GM12878 (cell line): Measurements from ENCODE around the gene MYO1C. TPM values are rescaled to one million over a fixed set of nuclear protein-coding genes. Genes with fewer than 3 reads are reported as not detected.

ENCODE experiments used
- ATAC-seq: fragments of 200-7000 bp; cut with Tn5 transposase; 3 replicates; pipeline ENCODE4 v1.9.1; 2020; ENCODE audit warnings: mild to moderate bottlenecking, moderate library complexity
- BruUV-seq: library from RNA; stranded (reverse); fragments of 400-500 nt; replicated peaks from 2 replicates; lab custom pipeline; 2021; lab: Mats Ljungman, UMichigan
- CTCF ChIA-PET: fragments of 300-600 bp; sonication (Branson Sonifier 250); formaldehyde crosslinking; extraction: SDS; loops from one replicate; lab custom pipeline; 2021; ENCODE audit warnings: inconsistent platforms; lab: Yijun Ruan, JAX
- POLR2A ChIA-PET: fragments of 350-600 bp; formaldehyde crosslinking; extraction: SDS; loops from one replicate; lab custom pipeline; 2021; ENCODE audit warnings: inconsistent platforms; lab: Charles Lee
- RAD21 ChIA-PET: fragments of 300-600 bp; sonication (Branson Sonifier 250); formaldehyde crosslinking; loops from one replicate; lab custom pipeline; 2023; ENCODE audit warnings: antibody characterized with exemption; ENCODE audit not compliant: unreplicated experiment; lab: Charles Lee
- SMC1A ChIA-PET: fragments of 300-600 bp; sonication (Branson Sonifier 250); formaldehyde crosslinking; loops from one replicate; lab custom pipeline; 2023; ENCODE audit not compliant: unreplicated experiment, uncharacterized antibody; lab: Charles Lee
- DNase-seq: peaks from one replicate; pipeline ENCODE4 v3.0.0-alpha.2; 2011; ENCODE audit warnings: low read depth, low spot score
- FAIRE-seq: peaks from 3 replicates; lab custom pipeline; 2011; peaks lifted over from hg19 to GRCh38; lab: Jason Lieb, UNC
- H2AFZ ChIP-seq: 2 replicates; pipeline ENCODE4 v1.6.0; 2011; ENCODE audit warnings: low read depth, low read length, control low read depth; ENCODE audit not compliant: control insufficient read depth
- H3K27ac ChIP-seq: 2 replicates; pipeline ENCODE4 v1.5.1; 2011; ENCODE audit warnings: control low read depth; ENCODE audit not compliant: control insufficient read depth, insufficient read depth
- H3K27me3 ChIP-seq, 2 experiments: replicated peaks in 1 of 2; 2 replicates each; pipeline versions ENCODE4 v1.6.0 to v1.6.1; 2011; ENCODE audit warnings: low read length in 1 of 2; ENCODE audit not compliant: control insufficient read depth in 2 of 2, insufficient read depth in 2 of 2
- H3K36me3 ChIP-seq, 2 experiments: 2 replicates each; pipeline ENCODE4 v1.5.1; 2011; ENCODE audit warnings: low read length in 1 of 2; ENCODE audit not compliant: control insufficient read depth in 2 of 2, insufficient read depth in 2 of 2
- H3K4me1 ChIP-seq: 2 replicates; pipeline ENCODE4 v1.6.1; 2011; ENCODE audit warnings: mild to moderate bottlenecking, low read length, moderate library complexity, mixed read lengths; ENCODE audit not compliant: control insufficient read depth, insufficient read depth
- H3K4me2 ChIP-seq: 2 replicates; pipeline ENCODE4 v1.6.0; 2011; ENCODE audit warnings: control low read depth; ENCODE audit not compliant: control insufficient read depth, insufficient read depth
- H3K4me3 ChIP-seq: fragments of 200-600 bp; sonication (generic); 2 replicates; pipeline ENCODE4 v1.5.1; 2016
- H3K79me2 ChIP-seq: 2 replicates; pipeline ENCODE4 v1.6.0; 2011; ENCODE audit warnings: low read length; ENCODE audit not compliant: control insufficient read depth, insufficient read depth
- H3K9ac ChIP-seq: 2 replicates; pipeline ENCODE4 v1.8.0; 2011; ENCODE audit warnings: low read length, control low read depth, mixed read lengths; ENCODE audit not compliant: control insufficient read depth, insufficient read depth
- H3K9me3 ChIP-seq: replicated peaks from 3 replicates; pipeline ENCODE4 v1.5.1; 2011; ENCODE audit warnings: mild to moderate bottlenecking, low read length; ENCODE audit not compliant: control insufficient read depth, insufficient read depth
- H4K20me1 ChIP-seq: 2 replicates; pipeline ENCODE4 v1.6.0; 2011; ENCODE audit not compliant: control insufficient read depth, insufficient read depth
- ATF7 ChIP-seq: fragments of 450-650 bp; IDR thresholded peaks from 2 replicates; pipeline ENCODE4 v1.6.1; 2016; ENCODE audit warnings: low read depth, mild to moderate bottlenecking
- BCLAF1 ChIP-seq: fragments of 450-650 bp; IDR thresholded peaks from 2 replicates; pipeline ENCODE4 v1.6.1; 2017; ENCODE audit warnings: antibody characterized with exemption, mild to moderate bottlenecking, moderate library complexity
- EP300 ChIP-seq, 2 experiments: fragments of 150-350 bp in 1 of 2; IDR thresholded peaks; 2 replicates each; pipeline ENCODE4 v1.6.1; 2011 to 2012; ENCODE audit warnings: low read depth in 2 of 2, low read length in 2 of 2, borderline replicate concordance in 1 of 2, improper control_type of control experiment in 1 of 2, inconsistent platforms in 1 of 2; ENCODE audit not compliant: control insufficient read depth in 1 of 2
- KAT2A ChIP-seq: conservative IDR thresholded peaks from 2 replicates; pipeline ENCODE4 v1.6.1; 2011; ENCODE audit warnings: low read depth, low read length; ENCODE audit not compliant: control insufficient read depth
- MYC ChIP-seq: IDR thresholded peaks from 2 replicates; pipeline ENCODE4 v1.6.1; 2011; ENCODE audit warnings: mild to moderate bottlenecking, low read length, moderate library complexity, inconsistent platforms; ENCODE audit not compliant: insufficient read depth, insufficient replicate concordance, insufficient read length, severe bottlenecking
- NR2C2 ChIP-seq: IDR thresholded peaks from 2 replicates; pipeline ENCODE4 v1.6.1; 2011; ENCODE audit warnings: borderline replicate concordance, low read depth; ENCODE audit not compliant: control insufficient read depth, insufficient read length
- SMAD1 ChIP-seq: fragments of 450-650 bp; IDR thresholded peaks from 2 replicates; pipeline ENCODE4 v1.6.1; 2018; ENCODE audit warnings: mild to moderate bottlenecking, low read depth; ENCODE audit not compliant: partially characterized antibody
- SMAD5 ChIP-seq: IDR thresholded peaks from 2 replicates; pipeline ENCODE4 v1.6.1; 2016; ENCODE audit warnings: antibody characterized with exemption, low read depth
- SUZ12 ChIP-seq: fragments of 200-600 bp; sonication (generic); IDR thresholded peaks from one replicate; pipeline ENCODE4 v1.6.1; 2018; ENCODE audit warnings: antibody characterized with exemption, mild to moderate bottlenecking; ENCODE audit not compliant: unreplicated experiment
- WGBS: methylation state at CpG from one replicate; pipeline ENCODE4 v1.1.6; 2016; ENCODE audit warnings: low lambda C conversion rate; ENCODE audit not compliant: insufficient replicate concordance, insufficient coverage; ENCODE audit errors: missing lambda C conversion rate; 5-methylcytosine and 5-hydroxymethylcytosine counted together
- in situ Hi-C: fragments of 300-500 bp; cut with MboI; formaldehyde crosslinking; loops from 9 replicates; pipeline ENCODE4 v1.14.3; 2018; ENCODE audit warnings: mixed read lengths
- intact Hi-C: fragments of 100-400 bp; cut with micrococcal nuclease; formaldehyde crosslinking; loops from one replicate; pipeline ENCODE4 v1.14.2; 2022; ENCODE audit not compliant: unreplicated experiment
- polyA plus RNA-seq, 11 experiments: library from polyadenylated mRNA; depleted of rRNA in 4 of 11; unstranded in 6 of 11; stranded (reverse) in 5 of 11; fragments of >200 nt; fragmentation: Nextera tagmentation in 4 of 11; fragmentation: Illumina TruSeq in 1 of 11; extraction: Ambion mirVana in 4 of 11; extraction: Trizol in 1 of 11; gene quantifications; 1 replicate in 1 of 11; 2 replicates in 10 of 11; pipeline versions ENCODE4 v1.2.1 to v1.2.3, GENCODE V29; 2011 to 2016; ENCODE audit warnings: inconsistent platforms in 2 of 11, missing spikeins in 2 of 11, low read depth in 1 of 11
- total RNA-seq, 4 experiments: library from RNA; depleted of rRNA in 3 of 4; stranded (reverse); fragments of >200 nt in 3 of 4; fragmentation: Illumina TruSeq in 1 of 4; extraction: Trizol in 1 of 4; gene quantifications; 2 replicates each; pipeline versions ENCODE4 v1.2.1 to v1.2.3, GENCODE V29; 2013 to 2021

The MYO1C gene
- total and polyA plus RNA-seq, 10 of the 15 experiments (the other 5 are each of a cell fraction or from before 2014, with no cell fraction given) = 1.2 to 92.0 (median 36.6) TPM

DNA sequence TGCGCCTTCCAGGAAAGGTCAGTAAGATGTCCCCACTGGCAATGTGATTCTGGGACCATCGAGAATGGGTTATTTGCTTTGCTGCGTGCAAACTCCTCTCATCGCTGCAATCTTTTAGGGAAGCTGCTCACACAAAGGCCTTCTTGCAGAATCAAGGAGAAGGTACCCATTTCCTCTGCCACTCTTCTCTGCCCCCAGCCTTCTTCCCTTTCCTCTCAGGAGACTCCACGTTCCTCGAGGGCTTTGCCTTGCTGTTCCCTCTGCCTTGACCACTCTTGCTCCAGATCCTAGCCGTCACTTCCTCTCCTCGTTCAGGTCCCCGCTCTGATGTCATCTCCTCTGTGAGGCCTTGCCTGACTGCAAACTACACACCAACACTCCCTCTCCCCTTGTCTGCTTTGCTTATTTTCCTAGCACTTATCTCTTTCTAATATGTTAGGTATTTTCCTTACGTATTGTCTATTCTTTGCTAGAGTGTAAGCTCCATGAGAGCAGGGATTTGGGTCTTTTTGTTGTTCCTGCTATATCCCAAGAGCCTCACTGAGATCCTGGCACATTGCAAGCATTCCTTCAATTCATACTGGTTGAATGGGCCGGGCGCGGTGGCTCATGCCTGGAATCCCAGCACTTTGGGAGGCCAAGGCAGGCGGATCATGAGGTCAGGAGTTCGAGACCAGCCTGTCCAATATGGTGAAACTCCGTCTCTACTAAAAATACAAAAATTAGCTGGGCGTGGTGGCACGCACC, 31.1 kb downstream of the MYO1C start:
- WGBS = 91% methylated on average over 18 of the region's 18 CpGs
- Histone ChIP-seq H3K4me2 (no peak overlapping the region), H3K27me3 (no peaks in the 10 kb centered on the region), H4K20me1 (no peaks in the 10 kb centered on the region), H3K27ac (no peak overlapping the region), H3K79me2 (no peaks in the 10 kb centered on the region; the same call in 1 of the 2 replicates), H3K4me1 (peaks cover 19% of the 10 kb centered on the region), H3K36me3 (no peaks in the 10 kb centered on the region; a peak in 1 of 4 replicates), H3K9ac (no peak overlapping the region), H3K9me3 (no peaks in the 10 kb centered on the region), H3K4me3 (no peak overlapping the region), H2AFZ (no peak overlapping the region)
- ATAC-seq = no peak
- in situ Hi-C loops (no loop called here), intact Hi-C loops (no loop called here)
- no peak for TF ChIP-seq SUZ12
- no peak for TF ChIP-seq EP300 (IDR thresholded peaks at IDR 0.05; ENCODE audit: borderline replicate concordance in 1 of 2, control insufficient read depth in 1 of 2, low read depth in 2 of 2, low read length in 2 of 2)
- no peak for TF ChIP-seq BCLAF1
- no peak for TF ChIP-seq KAT2A
- TF ChIP-seq SMAD5 = no peak
- no peak for TF ChIP-seq MYC
- no peak for TF ChIP-seq NR2C2
- TF ChIP-seq SMAD1 = no peak
- TF ChIP-seq ATF7 = no peak
- BruUV-seq = no TSS peak
- FAIRE-seq = no peak
- ChIA-PET SMC1A (interaction anchor here (1.2 kb wide), 1 partner anchor 96 kb away, joined by 3 read pairs; no protein-coding TSS in a partner anchor), CTCF (interaction anchor here (1.0 to 1.3 kb wide), 3 partner anchors 10 to 96 kb away, joined by 3 to 8 read pairs (median 4); no protein-coding TSS in a partner anchor), RAD21 (interaction anchor here (0.8 kb wide), 1 partner anchor 96 kb away, joined by 3 read pairs; no protein-coding TSS in a partner anchor), POLR2A (interaction anchor here (0.6 kb wide), 1 partner anchor 44 kb away, joined by 3 read pairs; no protein-coding TSS in a partner anchor)
- DNase-seq = no peak
